Measurements from ENCODE around the gene NATD1. TPM values are rescaled to one million over a fixed set of nuclear protein-coding genes. Genes with fewer than 3 reads are reported as not detected.

The NATD1 gene
- total RNA-seq, 1 donor from 2014 or later, result 15.7 TPM

- Histone ChIP-seq H3K9me3 (no peaks in the 10 kb centered on the region), H3K27ac (peak overlapping the region; percentile 53), H3K36me3 (no peaks in the 10 kb centered on the region), H3K4me1 (peaks cover 37% of the 10 kb centered on the region), H3K27me3 (ENCODE audit: low read depth) (no peaks in the 10 kb centered on the region), H3K4me3 (peak overlapping the region; percentile 64)
- intact Hi-C loops (cut with DNase I), result no loop called here
- ATAC-seq (no peak), DNase-seq (no peak)
- no peak for TF ChIP-seq CTCF (IDR thresholded peaks at IDR 0.05)
Observed at GRCh38 chr17:21252289-21252795, 868 bp downstream of the NATD1 start.

- H3K4me3 ChIP-seq, result peak overlapping the region; percentile 64
- H3K36me3 ChIP-seq, result no peaks in the 10 kb centered on the region
- intact Hi-C loops (cut with DNase I), result no loop called here
- no peak for DNase-seq
- no peak overlapping the region for H3K27ac ChIP-seq
- H3K9me3 ChIP-seq, result no peaks in the 10 kb centered on the region
- ATAC-seq, result no peak
- H3K27me3 ChIP-seq (ENCODE audit: low read depth), result no peaks in the 10 kb centered on the region
- peaks cover 37% of the 10 kb centered on the region for H3K4me1 ChIP-seq
- no peak for TF ChIP-seq CTCF (IDR thresholded peaks at IDR 0.05)
Observed at GRCh38 chr17:21251337-21252010, 1.7 kb downstream of the NATD1 start.

DNA sequence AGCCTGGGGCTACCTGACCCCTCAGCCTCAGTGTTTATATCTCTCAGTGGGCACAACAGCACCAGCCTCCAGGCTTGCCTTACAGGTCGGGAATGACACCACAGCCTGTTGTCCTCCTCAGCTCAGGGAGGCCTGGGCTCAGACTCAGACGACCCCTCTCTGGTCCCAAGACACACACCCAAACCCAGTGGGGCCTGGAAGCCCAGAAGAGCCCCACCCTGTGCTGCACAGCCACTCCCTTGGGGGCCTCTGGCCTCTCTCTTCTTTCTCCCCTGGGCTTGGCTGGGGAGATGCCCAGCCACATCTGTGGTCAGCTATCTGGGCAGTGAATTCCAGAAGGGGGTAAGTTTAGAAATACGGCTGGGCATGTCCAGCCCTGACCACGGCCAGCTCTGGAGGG lies 2.4 kb downstream of the NATD1 start:
- Histone ChIP-seq H3K27me3 (ENCODE audit: low read depth) (no peaks in the 10 kb centered on the region), H3K36me3 (no peaks in the 10 kb centered on the region), H3K4me3 (peak overlapping the region; percentile 64), H3K27ac (no peak overlapping the region), H3K9me3 (no peaks in the 10 kb centered on the region), H3K4me1 (peaks cover 37% of the 10 kb centered on the region)
- intact Hi-C loops (cut with DNase I), result no loop called here
- no peak for DNase-seq
- TF ChIP-seq CTCF (IDR thresholded peaks at IDR 0.05), result no peak
- no peak for ATAC-seq

DNA sequence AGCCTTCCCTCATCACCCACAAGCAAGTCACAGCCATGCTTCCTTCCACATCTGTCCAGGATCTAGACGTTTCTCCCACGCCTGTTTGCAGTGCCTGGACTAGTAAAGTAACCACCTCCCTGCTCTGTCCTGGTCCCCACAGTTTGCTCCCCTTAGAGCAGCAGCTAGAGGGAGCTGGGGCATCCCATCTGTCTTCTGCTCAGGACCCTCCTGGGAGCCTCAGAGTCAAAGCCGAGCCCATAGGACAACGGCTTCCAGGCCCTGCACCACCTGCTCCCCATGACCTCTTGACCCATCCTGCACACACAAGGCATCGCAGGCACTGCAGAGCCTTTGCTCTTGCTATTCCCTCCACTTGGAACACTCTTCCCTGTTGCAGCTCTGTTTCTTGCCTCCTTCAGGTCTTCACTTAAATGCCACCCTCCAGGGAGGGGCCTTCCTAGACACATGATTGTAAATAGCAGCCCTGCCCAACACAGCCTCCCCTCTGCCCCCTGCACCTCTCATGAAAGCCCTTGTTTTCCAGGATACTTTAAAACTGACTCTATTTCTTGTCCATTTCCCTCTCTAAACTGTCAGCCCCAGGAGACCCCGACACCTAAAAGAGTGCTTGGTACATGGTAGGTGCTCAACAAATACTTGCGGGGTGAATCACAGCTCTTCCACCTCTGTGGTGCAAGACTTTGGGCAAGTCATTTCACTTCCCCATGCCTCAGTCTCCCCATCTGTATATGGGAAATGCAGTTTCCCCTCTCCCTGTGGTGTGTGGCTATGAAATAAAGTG lies 3.1 kb downstream of the NATD1 start:
- TF ChIP-seq CTCF (IDR thresholded peaks at IDR 0.05), result no peak

DNA sequence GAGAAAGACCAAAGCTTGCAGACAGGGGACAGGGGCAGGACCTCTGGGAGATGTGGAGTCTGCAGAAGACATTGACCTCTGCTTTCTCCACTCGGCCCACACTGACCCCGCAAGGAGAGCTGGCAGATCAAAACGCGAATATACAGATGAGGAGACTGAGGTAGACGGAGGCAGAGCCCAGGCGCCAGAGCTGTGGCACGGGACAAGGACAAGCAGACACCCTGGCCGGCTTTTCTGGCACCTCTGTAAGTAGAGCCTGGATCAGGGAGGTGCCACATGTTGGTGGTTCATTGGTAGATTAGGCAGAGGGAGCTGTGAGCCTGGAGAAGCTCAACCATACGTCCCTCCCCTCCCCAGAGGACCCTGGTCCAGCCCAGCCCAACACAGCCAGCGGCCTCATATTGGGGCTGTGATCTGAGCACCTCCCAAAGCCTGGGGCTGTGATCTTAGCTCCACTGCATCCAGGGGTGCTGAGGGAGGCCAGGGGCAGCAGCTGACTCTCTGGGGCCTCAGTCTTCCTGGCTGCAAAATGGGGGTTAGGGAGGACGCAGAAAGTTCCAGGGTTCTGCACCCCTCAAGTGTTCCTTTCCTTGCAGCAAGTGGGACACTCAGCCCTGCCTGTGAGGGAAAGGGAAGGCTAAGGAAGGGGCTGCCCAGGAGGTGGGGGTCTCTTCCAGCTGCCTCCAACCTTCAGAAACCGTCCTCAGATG lies 4.0 kb downstream of the NATD1 start:
- H3K36me3 ChIP-seq, result no peaks in the 10 kb centered on the region
- TF ChIP-seq CTCF (IDR thresholded peaks at IDR 0.05), result no peak
- DNase-seq (no peak), ATAC-seq (no peak)
- intact Hi-C loops (cut with DNase I), result no loop called here
- no peak overlapping the region for H3K27ac ChIP-seq
- no peaks in the 10 kb centered on the region for H3K27me3 ChIP-seq (ENCODE audit: low read depth)
- peaks cover 35% of the 10 kb centered on the region for H3K4me1 ChIP-seq
- H3K4me3 ChIP-seq, result no peak overlapping the region
- H3K9me3 ChIP-seq, result no peaks in the 10 kb centered on the region

More for the DNA sequence above, 3.1 kb downstream of the NATD1 start:
- Histone ChIP-seq H3K9me3 (no peaks in the 10 kb centered on the region), H3K27me3 (ENCODE audit: low read depth) (no peaks in the 10 kb centered on the region), H3K27ac (no peak overlapping the region), H3K4me3 (no peak overlapping the region), H3K36me3 (no peaks in the 10 kb centered on the region), H3K4me1 (peaks cover 37% of the 10 kb centered on the region)
- DNase-seq, result no peak
- intact Hi-C loops (cut with DNase I), result no loop called here
- ATAC-seq, result no peak

Measured in lower lobe of right lung (tissue), 2 donors.